SHP77 treated with DMSO at 0.1 percent for 48 hours (cell line): ENCODE data around the gene RABGAP1.

Experiments
- DNase-seq: peaks from one replicate; lab custom pipeline; 2025; lab: John Stamatoyannopoulos, UW

RABGAP1 gene

DNA sequence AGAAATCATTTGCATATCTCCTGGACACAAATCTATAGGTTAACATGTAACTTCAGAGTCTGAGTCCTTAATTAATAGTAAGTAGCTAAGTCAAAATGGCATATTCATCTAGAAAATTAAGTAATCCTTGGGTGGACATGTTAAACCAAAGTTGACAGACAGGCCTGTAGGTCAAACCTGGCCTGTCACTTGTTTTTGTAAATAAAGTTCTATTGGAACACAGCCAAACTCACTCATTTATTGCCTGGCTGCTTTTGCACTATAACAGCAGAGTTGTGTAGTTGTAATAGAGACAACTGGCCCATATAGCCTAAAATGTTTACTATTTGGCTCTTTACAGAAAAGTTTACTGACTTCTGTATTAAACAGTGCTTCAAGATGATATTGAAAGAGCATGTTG is 68.1 kb downstream of the RABGAP1 start:
- DNase-seq, result no peak

DNA sequence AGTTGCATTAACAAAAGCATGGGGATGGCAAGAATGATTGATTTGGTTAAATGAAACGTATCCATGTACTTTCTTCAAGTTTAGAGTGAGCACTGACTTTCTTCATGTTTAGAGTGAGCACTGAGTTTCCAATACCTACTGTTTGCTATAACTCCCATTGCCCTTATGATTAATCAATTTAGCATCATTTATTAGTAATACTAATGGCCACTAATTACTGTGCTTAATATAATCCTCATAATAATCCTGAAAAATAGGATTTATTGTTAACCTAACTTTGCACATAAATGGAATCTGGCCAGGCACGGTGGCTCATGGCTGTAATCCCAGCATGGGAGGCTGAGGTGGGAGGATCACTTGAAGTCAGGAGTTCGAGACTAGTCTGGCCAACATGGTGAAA is 70.6 kb downstream of the RABGAP1 start:
- DNase-seq, result no peak

DNA sequence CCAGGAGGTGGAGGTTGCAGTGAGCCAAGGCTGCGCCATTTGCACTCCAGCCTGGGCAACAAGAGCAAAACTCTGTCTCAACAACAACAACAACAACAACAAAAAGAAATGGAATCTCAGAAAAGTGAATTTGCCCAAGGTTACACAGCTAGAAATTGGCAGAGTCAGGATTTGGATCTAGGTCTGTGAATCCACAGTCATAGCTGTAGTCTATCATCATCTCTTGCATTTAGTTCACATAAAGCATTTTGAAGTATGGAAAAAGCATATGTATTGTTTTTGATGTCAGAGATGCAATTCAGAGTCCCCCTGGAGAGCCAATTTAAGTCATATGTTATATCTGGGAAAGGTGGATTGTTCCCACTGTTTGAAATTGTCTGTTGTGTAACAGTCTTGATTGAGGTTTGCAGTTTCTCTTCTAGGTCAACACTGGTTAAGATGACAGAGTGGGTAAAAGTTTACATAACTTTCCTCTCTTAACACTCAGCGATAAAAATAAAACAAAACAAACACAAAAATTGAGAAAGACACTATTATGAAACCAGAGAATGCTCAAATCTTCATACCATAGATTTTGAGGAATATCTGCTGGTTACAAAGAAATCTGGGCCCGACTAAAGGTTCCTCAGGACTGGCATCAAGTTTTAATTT is 71.2 kb downstream of the RABGAP1 start:
- no peak for DNase-seq

DNA sequence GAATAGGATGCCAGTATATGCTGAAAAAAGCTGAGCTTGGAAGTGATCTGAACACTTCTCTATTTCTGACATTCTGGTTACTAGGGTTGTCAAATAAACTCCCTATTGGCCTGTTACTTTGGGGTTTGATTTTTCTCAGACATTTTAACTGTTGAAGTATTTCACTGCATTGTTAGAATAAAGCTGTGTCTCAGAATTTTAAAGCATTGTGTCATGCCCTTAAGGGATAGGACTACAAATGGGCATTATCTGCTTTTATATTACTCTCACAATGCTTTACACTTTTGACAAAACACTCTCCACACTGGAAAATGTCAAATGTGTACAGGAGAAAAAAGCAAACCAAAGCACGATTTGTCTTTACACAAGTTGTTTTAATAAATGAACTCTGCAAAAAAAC is 75.8 kb downstream of the RABGAP1 start:
- no peak for DNase-seq

DNA sequence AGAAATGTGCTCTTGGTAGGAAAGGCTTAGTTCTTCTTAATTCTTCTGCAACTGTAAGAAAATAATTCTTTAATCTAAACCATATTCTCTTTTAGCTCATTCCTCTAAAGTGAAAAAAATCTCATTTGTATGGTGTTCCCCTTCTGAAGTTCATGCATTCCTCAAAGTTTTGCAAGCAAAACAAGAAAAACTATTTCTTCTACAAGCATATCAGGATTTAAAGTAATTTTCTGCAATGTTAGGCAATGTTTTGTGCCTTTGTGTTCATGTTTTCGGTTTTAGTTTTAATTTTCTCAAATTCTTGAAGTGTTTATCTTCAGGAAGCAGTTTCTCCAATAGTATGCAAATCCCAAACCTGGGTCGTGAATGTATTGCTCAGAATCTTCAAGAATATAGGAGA is 80.0 kb downstream of the RABGAP1 start:
- DNase-seq, result no peak

DNA sequence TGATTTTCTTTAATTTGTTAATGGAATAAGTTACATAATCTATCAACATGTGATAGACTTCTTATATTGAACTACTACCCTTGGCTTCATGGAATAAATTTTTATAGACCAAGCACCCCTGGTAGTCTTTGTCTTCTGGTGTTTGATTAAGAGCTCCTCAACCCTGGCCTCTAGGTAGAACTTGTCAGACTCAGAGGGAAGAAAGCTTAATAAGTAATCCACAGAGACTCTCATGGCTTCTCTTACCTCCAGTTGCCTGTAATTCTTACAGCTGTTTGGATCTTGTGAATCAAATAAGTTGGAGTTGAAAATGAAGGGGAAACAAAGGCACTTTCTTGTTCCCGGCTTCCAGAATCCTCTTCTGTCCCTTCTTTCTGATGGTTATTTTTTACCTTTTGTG is 85.6 kb downstream of the RABGAP1 start:
- DNase-seq, result no peak

DNA sequence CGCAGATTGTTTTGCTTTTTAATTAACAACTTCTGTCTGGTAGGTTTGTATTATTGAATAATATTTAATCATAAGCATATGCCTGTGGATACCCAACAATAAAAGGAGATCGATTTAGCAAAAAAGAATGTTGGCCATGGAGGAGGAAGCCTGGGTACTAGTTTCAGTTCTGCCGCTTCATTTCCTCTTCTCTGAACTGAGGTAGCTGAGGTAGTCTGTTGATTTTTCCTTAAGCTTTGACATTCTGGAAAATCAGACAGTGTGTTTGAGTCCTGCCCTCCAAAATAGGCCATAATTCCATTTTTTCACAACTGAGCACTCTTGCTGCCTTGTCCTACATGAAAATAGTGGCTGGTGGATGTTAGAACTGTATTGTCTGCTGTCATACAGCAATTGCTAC is 86.7 kb downstream of the RABGAP1 start:
- DNase-seq, result no peak

DNA sequence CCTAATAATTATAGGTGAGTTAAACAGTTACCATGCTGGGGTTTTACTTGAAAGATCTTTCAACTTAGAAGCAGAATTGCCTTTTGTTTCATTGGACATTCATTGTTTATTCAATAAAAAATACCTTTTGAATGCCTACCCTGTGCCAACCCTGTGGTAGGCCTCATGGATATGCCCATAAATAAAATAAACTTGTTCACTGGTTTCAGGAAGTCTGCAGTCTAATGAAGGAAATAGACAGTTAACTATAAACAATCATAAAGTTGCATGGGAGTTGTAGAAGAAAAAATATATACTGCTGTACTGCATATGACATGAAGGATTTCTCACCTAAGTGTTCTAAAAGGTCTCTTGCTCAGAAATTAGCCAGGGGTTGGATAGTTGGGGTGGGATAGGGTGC is 87.3 kb downstream of the RABGAP1 start:
- DNase-seq, result no peak

DNA sequence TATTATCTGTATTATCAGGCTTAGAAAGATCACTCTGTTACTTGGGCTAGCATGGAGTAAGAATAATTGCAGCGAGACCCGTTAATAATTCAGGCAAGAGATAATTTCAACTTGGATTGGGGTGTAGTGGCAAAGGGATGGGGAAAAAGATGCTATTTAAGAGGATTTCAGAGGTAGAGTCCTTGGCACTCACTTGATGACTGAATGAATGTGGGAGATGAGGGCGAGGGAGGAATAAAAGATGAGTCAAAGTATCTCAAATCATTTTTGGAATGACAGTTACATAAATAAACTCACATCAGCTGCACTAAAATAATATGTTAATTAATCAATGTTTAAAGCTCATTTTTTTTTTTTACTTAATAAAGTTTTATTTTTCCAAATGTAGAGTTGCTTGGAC is 88.2 kb downstream of the RABGAP1 start:
- no peak for DNase-seq

DNA sequence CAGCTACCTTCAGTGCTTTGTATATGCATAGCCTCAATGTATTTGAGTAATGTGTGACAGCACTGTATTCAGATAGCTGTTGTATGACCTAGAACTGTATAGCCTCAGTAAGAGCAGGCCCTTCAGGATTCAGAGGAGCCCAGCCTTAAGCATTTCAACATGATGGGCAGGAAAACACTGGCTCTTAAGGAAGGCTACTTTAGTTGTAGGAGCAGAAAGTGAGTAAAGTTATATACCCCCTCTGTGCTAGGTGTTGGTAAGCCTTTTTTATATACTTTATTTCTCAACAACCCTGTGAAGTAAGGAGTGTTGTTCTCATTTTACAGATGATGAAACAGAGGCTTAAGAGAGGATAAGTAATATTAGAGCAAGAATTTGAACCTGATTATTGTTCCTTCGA is 91.1 kb downstream of the RABGAP1 start:
- no peak for DNase-seq

DNA sequence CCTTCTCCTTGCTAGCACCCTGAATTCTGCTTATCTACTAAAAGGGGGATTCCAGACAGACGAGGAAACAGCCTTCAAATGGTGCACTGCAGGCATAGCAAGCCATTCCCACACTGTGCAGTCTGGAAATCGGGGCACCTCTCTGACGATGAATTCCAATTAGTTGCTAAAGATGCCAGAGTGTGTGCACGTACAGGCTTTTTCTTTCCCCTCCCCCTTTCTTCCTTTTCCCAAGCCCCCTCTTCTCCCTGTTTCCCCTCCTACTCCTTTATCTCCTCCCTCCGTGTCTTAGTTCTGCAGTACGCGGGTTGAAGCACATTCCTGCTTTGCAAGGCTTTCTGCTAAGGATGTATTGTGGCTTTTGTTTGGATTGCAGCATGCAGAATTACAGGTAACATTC is 92.5 kb downstream of the RABGAP1 start, which contains the start of gene GPR21:
Gene GPR21 (plus strand): TSS at position 316 of the 400 bp plus-strand sequence. CDS start 900 bp downstream, outside the sequence.
- DNase-seq, result no peak

DNA sequence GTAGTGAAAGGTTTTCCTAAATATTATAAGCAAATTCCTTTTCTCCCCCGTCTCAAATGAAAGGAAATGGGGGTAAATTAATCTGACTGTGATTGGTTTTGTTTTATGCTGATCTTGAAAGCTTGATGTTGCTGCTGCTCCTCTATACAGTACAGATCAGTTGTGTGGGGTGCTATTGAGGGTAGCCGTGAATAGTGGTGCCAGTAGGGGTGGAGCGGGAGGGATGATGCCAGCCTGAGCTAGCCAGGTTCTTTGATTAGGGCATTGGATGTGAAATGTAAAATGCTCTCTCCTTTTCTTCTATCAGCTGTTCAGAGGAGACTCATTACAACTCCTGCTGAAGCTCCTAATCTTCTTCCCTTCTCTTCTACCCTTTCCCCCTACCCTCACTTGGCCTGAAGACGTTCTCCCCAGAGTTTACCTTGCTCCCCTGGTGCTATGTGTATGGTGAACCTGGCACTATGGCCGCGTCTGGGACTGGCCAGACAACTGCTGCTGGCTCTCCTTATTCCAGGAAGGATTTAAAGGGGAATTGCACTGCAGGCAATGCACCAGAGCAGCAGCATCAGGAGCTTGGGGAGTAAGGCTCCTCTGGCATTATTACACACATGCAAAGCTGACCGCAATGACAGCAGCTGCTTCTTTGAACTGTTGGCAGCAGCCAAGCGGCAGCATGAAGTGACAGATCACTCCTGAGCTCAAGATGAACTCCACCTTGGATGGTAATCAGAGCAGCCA is 93.2 kb downstream of the RABGAP1 start:
- no peak for DNase-seq

DNA sequence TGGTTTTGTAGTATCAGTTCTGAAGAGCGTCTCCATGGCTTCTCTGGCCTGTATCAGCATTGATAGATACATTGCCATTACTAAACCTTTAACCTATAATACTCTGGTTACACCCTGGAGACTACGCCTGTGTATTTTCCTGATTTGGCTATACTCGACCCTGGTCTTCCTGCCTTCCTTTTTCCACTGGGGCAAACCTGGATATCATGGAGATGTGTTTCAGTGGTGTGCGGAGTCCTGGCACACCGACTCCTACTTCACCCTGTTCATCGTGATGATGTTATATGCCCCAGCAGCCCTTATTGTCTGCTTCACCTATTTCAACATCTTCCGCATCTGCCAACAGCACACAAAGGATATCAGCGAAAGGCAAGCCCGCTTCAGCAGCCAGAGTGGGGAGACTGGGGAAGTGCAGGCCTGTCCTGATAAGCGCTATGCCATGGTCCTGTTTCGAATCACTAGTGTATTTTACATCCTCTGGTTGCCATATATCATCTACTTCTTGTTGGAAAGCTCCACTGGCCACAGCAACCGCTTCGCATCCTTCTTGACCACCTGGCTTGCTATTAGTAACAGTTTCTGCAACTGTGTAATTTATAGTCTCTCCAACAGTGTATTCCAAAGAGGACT is 94.2 kb downstream of the RABGAP1 start:
- no peak for DNase-seq

DNA sequence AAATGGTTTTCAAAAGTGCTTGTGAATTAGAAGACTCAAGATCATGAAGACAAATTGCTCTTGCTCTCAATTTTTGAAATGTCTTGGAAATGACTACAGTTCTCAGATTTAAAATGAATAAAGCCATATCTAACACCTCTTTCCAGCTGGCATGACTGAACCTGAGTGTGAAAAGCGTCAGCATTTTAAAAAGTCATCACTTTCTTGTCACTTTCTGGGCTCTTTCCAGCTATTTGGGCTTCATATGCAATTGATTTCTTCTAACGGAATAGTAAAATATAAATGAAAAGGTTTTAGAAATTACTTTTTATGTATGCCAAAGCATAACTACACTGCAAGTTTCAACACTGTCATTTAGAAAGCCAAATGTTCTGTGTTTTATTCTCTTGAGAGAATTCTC is 95.0 kb downstream of the RABGAP1 start:
- no peak for DNase-seq

DNA sequence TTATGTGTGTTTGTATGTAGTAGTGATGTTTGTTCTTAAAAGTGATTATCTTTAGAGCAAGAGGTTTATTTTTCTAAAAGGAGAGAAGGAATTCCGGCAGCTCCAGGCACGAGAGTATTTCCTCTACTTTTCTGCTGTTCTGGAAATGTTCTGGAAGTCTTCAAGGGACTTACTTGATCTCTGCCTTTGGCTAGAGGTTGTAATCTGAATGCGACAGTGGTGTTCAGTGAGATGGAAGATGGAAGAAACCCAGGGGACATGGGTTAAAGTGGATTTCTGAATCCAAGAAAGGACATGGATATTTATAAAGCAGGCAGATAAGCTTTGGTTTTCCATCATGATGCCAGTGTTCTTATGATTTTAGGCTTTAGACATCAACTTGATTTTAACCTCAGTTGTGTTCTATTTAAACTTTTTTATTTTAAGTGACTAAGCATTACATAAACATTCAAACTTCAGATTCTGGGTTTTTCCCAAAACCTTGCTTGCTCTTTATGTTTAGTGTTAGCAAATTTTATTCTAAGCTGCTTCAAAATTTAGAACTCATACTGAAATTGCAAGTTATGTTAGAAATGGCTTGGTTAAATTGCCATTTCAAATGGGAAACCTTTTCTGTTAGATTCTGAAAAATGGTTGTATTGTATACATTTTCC is 96.2 kb downstream of the RABGAP1 start:
- DNase-seq, result no peak

DNA sequence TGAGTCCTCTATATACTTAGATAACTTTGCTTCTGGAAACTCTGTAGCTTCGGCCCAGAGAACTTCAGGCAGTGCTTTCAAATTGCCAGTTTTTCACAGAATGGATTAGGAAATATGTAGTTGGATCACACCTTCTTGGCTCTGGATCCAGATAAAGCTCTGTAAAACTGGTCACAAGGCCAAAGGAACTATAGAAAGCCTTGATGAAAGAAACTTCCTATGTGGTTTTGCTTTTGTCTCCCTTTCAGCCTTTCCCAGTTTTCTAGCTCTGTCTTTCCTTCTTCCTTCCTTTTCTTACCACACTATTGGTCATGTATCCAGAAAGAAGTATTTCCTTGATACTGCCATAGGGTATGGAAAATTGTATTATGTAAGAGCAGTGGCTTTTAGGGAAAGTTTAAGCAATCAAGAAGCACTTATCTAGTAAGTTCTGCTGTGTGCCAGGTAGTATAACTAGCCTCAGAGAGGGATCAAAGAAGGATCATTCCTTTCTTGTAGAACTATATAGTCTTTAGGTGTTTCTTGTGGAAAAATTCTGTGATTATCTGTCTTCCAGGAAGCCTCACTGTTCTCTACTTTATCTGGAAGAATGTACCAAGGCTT is 98.9 kb downstream of the RABGAP1 start:
- no peak for DNase-seq

DNA sequence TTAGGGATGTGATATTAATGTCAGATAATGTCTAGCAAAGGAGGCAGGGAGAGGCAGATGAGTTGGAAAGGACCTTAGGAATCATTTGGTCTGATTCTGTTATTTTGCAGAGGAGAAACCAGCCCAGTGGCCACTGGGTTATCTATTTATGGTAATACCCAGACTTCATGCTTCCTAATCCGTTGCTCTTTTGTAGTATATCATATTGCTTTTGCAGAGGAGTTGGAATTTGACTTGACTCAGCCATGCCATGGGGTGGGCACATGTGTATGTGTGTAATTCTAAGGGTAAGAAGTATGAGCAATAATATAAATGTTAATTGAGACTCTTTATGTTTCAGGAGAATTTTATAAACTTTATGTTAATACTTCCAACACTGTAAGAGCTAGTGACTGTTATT is 100.0 kb downstream of the RABGAP1 start:
- no peak for DNase-seq

DNA sequence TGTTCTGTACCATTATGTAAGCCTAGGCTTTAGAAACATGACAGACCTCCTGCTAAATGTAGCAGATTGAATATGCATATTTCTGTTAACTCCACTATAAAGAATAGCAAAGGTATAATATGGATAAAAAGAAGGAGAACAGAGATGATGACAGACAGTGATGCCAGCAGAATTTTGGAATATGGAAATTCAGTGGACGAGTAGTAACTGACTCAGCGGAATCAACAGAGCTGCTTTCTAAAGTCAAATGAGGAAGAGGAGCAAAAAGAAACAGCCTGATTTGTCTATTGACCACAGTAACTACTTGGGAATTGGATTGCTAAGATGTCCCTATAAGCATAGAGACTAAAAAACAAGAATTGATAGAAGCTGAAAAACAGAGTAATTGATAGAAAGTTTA is 100.7 kb downstream of the RABGAP1 start:
- DNase-seq, result no peak

DNA sequence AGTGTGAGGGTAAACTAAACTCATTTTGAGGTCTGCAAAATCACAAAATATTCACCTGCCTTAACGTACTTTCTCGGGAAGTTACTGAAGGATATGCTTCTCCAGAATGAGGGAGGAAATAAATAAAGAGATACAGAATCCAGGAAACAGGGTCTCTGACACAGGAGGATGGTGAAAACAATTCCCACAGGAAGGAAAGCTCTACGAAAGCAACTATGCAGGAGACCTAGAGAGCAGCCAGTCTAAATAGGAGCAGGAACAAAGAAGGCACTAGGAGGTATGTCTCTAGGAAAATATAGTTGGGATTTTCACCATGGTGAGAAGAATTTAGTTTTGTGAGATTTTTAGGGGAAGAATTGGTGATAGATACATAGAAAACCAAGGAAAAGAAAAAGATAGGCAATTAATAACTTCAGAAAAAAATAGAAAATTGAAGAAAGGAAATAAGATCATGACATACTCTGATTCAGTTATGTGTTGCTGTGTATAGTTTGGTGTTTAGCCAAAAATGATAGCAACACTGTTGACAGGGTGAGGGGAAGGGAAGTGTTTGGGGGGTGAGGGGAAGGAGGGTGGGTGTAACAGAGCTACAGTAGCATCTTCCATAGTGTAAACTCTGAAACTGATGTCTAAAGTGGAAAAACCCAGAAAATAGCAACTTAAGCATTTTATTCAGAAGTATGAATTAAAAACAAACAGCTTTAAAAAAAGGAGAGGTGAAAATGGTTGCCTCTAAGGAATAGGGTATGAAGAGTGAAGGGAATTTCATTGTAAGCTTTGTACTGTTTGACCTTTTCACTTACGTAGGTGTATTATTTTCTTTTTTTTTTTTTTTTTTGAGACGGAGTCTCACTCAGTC is 102.5 kb downstream of the RABGAP1 start:
- no peak for DNase-seq

DNA sequence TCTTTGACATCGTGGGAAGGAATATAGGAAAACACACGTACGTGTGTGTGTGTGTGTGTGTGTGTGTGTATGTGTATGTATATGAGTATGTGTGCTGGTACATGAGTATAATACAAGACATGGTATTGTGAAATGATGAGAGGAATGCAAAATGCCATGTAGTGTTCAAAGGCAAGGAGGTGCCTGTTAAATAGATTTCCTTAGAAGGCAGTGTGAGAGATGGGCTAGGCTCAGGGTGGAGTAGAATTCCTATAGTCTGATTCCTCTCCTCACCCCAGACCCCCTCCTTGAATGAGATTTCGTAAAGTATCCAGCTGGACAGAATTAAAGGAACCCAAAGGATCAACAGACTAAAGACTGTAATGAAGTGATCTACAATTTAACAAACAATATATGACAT is 103.8 kb downstream of the RABGAP1 start:
- DNase-seq, result no peak

DNA sequence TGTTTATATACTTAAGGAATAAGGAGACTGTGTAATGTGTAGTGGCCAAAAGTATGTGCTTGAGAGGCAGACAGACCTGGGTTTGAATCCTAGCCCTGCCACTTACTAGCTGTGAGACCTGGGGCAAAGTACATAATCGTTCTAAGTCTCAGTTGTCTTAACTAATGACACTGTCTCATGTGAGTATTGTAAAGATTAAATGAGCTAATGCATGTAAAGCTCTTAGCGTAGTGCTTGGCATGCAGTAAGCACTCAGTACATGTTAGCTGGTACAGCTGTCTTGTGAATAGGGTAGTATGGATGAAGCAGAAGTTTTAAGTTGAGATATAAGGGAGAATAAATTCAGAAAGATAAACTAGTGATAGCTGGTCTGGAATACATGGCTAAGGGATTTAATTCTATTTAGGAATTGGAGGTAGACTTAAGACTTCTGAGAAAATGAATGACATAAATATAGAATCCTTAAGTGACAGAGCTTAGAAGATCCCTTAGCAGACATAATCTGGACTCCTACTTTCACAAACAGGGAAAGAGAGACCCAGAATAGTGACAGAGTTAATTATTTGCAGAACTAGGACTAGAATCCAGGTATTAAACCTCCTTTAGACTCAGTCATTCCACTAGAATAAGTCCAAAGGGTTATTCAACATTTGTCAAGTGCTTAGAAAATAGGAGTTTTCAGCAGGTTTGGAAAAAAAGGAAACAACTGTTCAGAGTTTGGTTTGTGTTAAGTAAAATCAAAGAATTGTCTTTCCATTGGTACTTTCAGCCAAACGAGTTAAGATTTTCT is 105.8 kb downstream of the RABGAP1 start:
- DNase-seq, result no peak
